SK-N-SH (cell line): ENCODE measurements around the gene FCN3. TPM values are rescaled to one million over a fixed set of nuclear protein-coding genes. Genes with fewer than 3 reads are reported as not detected.
"Not testable (repeated sequence)": the region's sequence is repeated elsewhere in the genome, so short reads cannot be mapped to it uniquely, and the experiment has no call there.

ENCODE experiments used
- CTCF ChIA-PET: fragments of 300-600, 350-600 bp; formaldehyde crosslinking; extraction: SDS; loops from one replicate; lab custom pipeline; 2021; lab: Yijun Ruan, JAX
- POLR2A ChIA-PET: fragments of 350-600 bp; sonication (Branson Sonifier 250); formaldehyde crosslinking; extraction: SDS; loops from one replicate; lab custom pipeline; 2020; ENCODE audit warnings: antibody characterized with exemption, inconsistent platforms; lab: Yijun Ruan, JAX
- DNase-seq: peaks from one replicate; pipeline ENCODE4 v3.0.0; 2012
- H2AFZ ChIP-seq: fragments of 200-600 bp; sonication (generic); 2 replicates; pipeline ENCODE4 v1.8.1; 2016; ENCODE audit warnings: antibody characterized with exemption, mild to moderate bottlenecking, low read depth
- H3F3A ChIP-seq: fragments of 200-600 bp; sonication (generic); replicated peaks from 2 replicates; pipeline ENCODE3; 2016; ENCODE audit warnings: antibody characterized with exemption, mild to moderate bottlenecking; ENCODE audit not compliant: insufficient read depth
- H3K27ac ChIP-seq, 2 experiments: fragments of 200-500 bp in 1 of 2; fragments of 200-600 bp in 1 of 2; sonication (Bioruptor generic) in 1 of 2; sonication (generic), shearing (Covaris generic) in 1 of 2; 2 replicates each; pipeline versions ENCODE4 v1.5.1 to v1.6.1; 2014 to 2016; ENCODE audit warnings: low read depth in 2 of 2, inconsistent platforms in 1 of 2, low read length in 1 of 2, mild to moderate bottlenecking in 1 of 2, mixed read lengths in 1 of 2
- H3K27me3 ChIP-seq: fragments of 200-600 bp; sonication (generic), shearing (Covaris generic); 2 replicates; pipeline ENCODE4 v1.6.1; 2016; ENCODE audit warnings: mixed run types; ENCODE audit not compliant: insufficient read depth
- H3K36me3 ChIP-seq, 2 experiments: fragments of 200-500 bp in 1 of 2; fragments of 200-600 bp in 1 of 2; sonication (Bioruptor generic) in 1 of 2; sonication (generic) in 1 of 2; replicated peaks in 1 of 2; 2 replicates each; pipeline versions ENCODE3 to v1.5.1; 2014 to 2016; ENCODE audit warnings: low read length in 1 of 2, mild to moderate bottlenecking in 1 of 2; ENCODE audit not compliant: insufficient read depth in 2 of 2, control insufficient read depth in 1 of 2
- H3K4me1 ChIP-seq, 2 experiments: fragments of 200-500 bp in 1 of 2; fragments of 200-600 bp in 1 of 2; sonication (Bioruptor generic) in 1 of 2; sonication (generic), shearing (Covaris generic) in 1 of 2; 2 replicates each; pipeline versions ENCODE4 v1.5.1 to v1.6.1; 2014 to 2016; ENCODE audit warnings: low read depth in 1 of 2, low read length in 1 of 2, mixed run types in 1 of 2; ENCODE audit not compliant: insufficient read depth in 2 of 2, control insufficient read depth in 1 of 2
- H3K4me2 ChIP-seq: fragments of 200-600 bp; sonication (generic), shearing (Covaris generic); 2 replicates; pipeline ENCODE4 v1.6.1; 2017; ENCODE audit warnings: mixed run types
- H3K4me3 ChIP-seq, 2 experiments: fragments of 200-500 bp in 1 of 2; fragments of 200-600 bp in 1 of 2; sonication (Bioruptor generic) in 1 of 2; sonication (generic), shearing (Covaris generic) in 1 of 2; 2 replicates each; pipeline versions ENCODE4 v1.5.1 to v1.8.1; 2014 to 2016; ENCODE audit warnings: low read depth in 2 of 2, inconsistent platforms in 1 of 2, low read length in 1 of 2, mild to moderate bottlenecking in 1 of 2, mixed read lengths in 1 of 2, moderate library complexity in 1 of 2
- H3K79me2 ChIP-seq: fragments of 200-600 bp; sonication (generic); 2 replicates; pipeline ENCODE4 v1.8.1; 2017; ENCODE audit warnings: mild to moderate bottlenecking; ENCODE audit not compliant: insufficient read depth
- H3K9ac ChIP-seq: fragments of 200-600 bp; sonication (generic); 2 replicates; pipeline ENCODE4 v1.6.1; 2017; ENCODE audit warnings: mixed run types
- H3K9me2 ChIP-seq: fragments of 200-600 bp; sonication (generic); 2 replicates; pipeline ENCODE4 v1.6.1; 2017; ENCODE audit warnings: mixed run types
- H3K9me3 ChIP-seq: fragments of 200-600 bp; sonication (generic); 2 replicates; pipeline ENCODE4 v1.6.1; 2017; ENCODE audit warnings: mixed run types, mild to moderate bottlenecking, moderate library complexity
- H4K20me1 ChIP-seq: fragments of 200-600 bp; sonication (generic); 2 replicates; pipeline ENCODE4 v1.6.1; 2017; ENCODE audit warnings: mild to moderate bottlenecking, mixed run types; ENCODE audit not compliant: insufficient read depth
- CHD2 ChIP-seq: fragments of 150-350 bp; IDR thresholded peaks from 2 replicates; pipeline ENCODE4 v1.6.1; 2018; ENCODE audit warnings: low read length; ENCODE audit not compliant: partially characterized antibody
- FOSL2 ChIP-seq: IDR thresholded peaks from 2 replicates; pipeline ENCODE4 v1.4.0; 2012; ENCODE audit warnings: low read depth, mild to moderate bottlenecking, moderate library complexity, borderline replicate concordance
- POLR2AphosphoS5 ChIP-seq: IDR thresholded peaks from 2 replicates; pipeline ENCODE4 v1.6.1; 2012; ENCODE audit warnings: low read depth, low read length
- TCF12 ChIP-seq: IDR thresholded peaks from 2 replicates; pipeline ENCODE4 v1.4.0; 2012
- TEAD4 ChIP-seq: IDR thresholded peaks from 2 replicates; pipeline ENCODE4 v1.4.0; 2012; ENCODE audit warnings: mild to moderate bottlenecking, borderline replicate concordance; ENCODE audit not compliant: insufficient read depth
- WGBS: methylation state at CpG from one replicate; pipeline ENCODE4 v1.1.6; 2017; ENCODE audit warnings: low lambda C conversion rate; 5-methylcytosine and 5-hydroxymethylcytosine counted together
- polyA plus RNA-seq, 3 experiments: library from polyadenylated mRNA; depleted of rRNA; stranded (reverse); fragments of >200 nt; gene quantifications; 2 replicates each; pipeline ENCODE4 v1.2.3, GENCODE V29; 2012
- TF ChIP-seq, protein P1 (sequence below): IDR thresholded peaks from 2 replicates; pipeline ENCODE4; 2012

The FCN3 gene
- polyA plus RNA-seq, 1 of the 3 experiments (the other 2 are of a cell fraction): not detected

DNA sequence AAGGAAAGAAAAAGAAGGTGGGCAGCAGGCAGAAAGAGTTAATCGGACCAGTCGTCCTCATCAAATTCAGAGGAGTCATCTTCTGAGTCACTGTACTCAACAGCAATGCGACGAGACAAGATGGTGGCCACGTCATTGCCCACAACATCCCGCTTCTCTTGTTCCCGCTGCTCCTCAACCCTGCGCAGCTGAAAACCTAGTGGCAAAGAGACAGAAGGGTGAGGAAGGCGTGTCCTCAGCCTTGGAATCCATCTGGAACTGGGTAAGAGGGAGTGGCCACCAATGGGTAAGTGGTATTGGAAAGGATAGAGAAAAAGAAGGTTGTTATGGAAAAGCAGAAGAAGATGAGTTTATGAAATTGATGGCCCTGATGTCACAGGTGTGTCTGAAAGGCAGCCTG is 33.5 kb upstream of the FCN3 start (continued):
- no peak for TF ChIP-seq TEAD4
- TF ChIP-seq TCF12: no peak
- no peak for TF ChIP-seq FOSL2
- no peak for TF ChIP-seq CHD2

DNA sequence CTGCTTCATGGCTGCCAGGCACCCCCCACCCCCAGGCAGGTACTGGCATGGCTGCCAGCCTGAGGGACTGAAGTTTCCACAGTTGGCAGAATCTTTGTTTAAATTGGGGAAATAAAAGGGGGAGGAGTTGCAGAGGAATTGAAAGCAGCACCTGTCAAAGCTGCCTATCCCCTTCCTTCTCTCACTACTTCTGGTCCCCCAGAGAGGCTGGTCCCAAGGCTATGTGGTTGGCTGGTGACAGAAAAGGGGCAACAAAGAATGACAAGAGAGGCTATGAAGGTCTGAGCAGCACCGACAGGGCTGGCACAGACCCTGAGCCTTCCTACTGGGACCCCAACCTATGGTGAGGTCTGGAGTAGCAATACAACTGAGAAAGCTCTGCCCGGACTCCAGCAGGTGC is 32.2 kb upstream of the FCN3 start:
- H3F3A ChIP-seq, H3K79me2 ChIP-seq, H3K4me3 ChIP-seq, H3K4me1 ChIP-seq, POLR2A ChIA-PET, H3K4me2 ChIP-seq, H4K20me1 ChIP-seq, DNase-seq, H3K9ac ChIP-seq, H2AFZ ChIP-seq, H3K9me3 ChIP-seq, H3K27ac ChIP-seq, H3K27me3 ChIP-seq, H3K9me2 ChIP-seq: not testable (repeated sequence)
- CTCF ChIA-PET: interaction anchor here (1.0 kb wide), 1 partner anchor 150 kb away, joined by 3 read pairs; no protein-coding TSS in a partner anchor
- 83% methylated on average over 1 of the region's 2 CpGs for WGBS
- H3K36me3 ChIP-seq: peaks cover 14 to 40% of the 10 kb centered on the region in 2 experiments

DNA sequence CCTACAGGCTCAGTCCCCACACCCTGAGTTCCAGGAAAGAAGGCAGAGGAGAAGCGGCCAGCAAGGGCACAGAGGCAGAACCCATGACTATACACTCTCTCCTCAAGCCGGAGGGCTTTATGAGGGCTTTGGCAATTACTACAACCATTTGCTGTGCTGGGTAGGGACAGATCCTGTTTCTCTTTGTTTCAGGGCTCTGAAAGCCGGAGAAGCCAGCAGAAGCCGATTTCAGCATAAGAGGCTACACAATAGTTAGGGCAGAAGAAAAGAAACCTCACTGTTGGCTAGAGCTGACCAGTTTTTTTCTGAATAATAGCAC is 31.7 kb upstream of the FCN3 start:
- Histone ChIP-seq H3K9me3 (no peaks in the 10 kb centered on the region), H3K27ac (no peak overlapping the region)
- POLR2A ChIA-PET: no interaction called here

DNA sequence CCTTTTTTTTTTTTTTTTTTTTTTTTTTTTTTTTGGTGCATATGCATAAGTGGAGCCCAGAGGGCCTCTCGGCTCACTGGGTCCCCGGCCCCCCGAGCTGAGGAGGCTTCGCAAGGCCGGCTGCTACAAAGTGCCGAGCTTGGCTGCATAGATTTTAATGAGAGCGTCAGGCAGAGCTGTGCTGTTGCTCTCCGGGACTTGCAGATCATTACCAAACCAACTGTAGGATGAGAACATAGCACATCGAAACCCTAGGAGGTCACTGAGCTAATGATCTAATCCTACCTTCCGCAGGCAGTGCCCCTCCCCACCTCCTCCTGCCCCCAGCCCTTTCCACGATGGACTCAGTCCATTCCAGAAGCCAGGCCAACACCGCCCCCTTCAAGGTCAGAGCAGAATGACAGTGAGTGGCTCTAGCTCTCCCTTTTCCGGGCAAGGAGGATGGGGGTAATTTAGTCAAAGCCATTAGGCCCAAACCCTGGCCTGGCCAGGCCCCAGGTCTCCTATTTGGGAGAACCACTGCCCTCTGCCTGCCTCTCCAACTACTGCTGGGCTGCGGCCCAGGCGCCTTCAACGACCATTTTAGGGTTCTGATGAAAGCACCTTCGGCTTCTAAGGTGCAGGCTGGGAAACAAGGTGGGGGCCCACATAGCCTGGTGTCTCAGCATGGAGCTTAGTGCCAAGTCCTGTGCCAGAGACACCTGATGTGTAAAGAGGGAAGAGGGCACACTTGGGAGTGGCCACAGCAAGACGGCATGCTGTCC is 31.2 kb upstream of the FCN3 start:
- DNase-seq, POLR2A ChIA-PET, H3K4me1 ChIP-seq, H3K9me3 ChIP-seq, H3K27me3 ChIP-seq, H4K20me1 ChIP-seq, H3K79me2 ChIP-seq, H2AFZ ChIP-seq, H3F3A ChIP-seq, H3K9ac ChIP-seq, H3K4me2 ChIP-seq, H3K9me2 ChIP-seq, H3K27ac ChIP-seq, H3K4me3 ChIP-seq: not testable (repeated sequence)
- WGBS: 89% methylated on average over 12 of the region's 18 CpGs
- CTCF ChIA-PET: interaction anchor here (1.1 to 2.4 kb wide), 3 partner anchors 10 to 151 kb away, joined by 5 to 9 read pairs (median 8); no protein-coding TSS in a partner anchor
- peaks cover 15 to 33% of the 10 kb centered on the region in 2 experiments for H3K36me3 ChIP-seq

More for the DNA sequence above, 31.7 kb upstream of the FCN3 start:
- no peaks in the 10 kb centered on the region for H3K9me2 ChIP-seq
- DNase-seq: no peak
- no peaks in the 10 kb centered on the region for H3K79me2 ChIP-seq
- TF ChIP-seq POLR2AphosphoS5 (no peak), CHD2 (no peak)
- TF ChIP-seq, protein P1, sequence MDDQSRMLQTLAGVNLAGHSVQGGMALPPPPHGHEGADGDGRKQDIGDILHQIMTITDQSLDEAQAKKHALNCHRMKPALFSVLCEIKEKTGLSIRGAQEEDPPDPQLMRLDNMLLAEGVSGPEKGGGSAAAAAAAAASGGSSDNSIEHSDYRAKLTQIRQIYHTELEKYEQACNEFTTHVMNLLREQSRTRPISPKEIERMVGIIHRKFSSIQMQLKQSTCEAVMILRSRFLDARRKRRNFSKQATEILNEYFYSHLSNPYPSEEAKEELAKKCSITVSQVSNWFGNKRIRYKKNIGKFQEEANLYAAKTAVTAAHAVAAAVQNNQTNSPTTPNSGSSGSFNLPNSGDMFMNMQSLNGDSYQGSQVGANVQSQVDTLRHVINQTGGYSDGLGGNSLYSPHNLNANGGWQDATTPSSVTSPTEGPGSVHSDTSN: no peak
- TF ChIP-seq, all 33 proteins: peak for 0
- Histone ChIP-seq H3K4me1 (peaks cover 0 to 4% of the 10 kb centered on the region in 2 experiments; a peak in 1 of 4 replicates), H3F3A (peaks cover 3% of the 10 kb centered on the region), H2AFZ (no peak overlapping the region), H3K9ac (no peak overlapping the region), H3K4me3 (no peak overlapping the region), H3K36me3 (peaks cover 15 to 38% of the 10 kb centered on the region in 2 experiments), H4K20me1 (no peaks in the 10 kb centered on the region), H3K27me3 (no peaks in the 10 kb centered on the region), H3K4me2 (no peak overlapping the region)
- CTCF ChIA-PET: interaction anchor here (1.0 kb wide), 1 partner anchor 150 kb away, joined by 3 read pairs; no protein-coding TSS in a partner anchor
- 93% methylated on average over 4 of the region's 4 CpGs for WGBS
